Duodenal mucosa (tissue), 2 donors: ENCODE data around the gene ROBO1.

Source experiments
- H3K27ac ChIP-seq: one replicate; pipeline ENCODE4 v1.7.0; 2013; ENCODE audit warnings: low read depth, low read length
- H3K27me3 ChIP-seq, 2 donors: one replicate each; pipeline ENCODE4 v1.7.0; 2013; ENCODE audit warnings: low read length in 2 of 2, control low read depth in 1 of 2; ENCODE audit not compliant: insufficient read depth in 2 of 2, control insufficient read depth in 1 of 2
- H3K36me3 ChIP-seq, 2 donors: one replicate each; pipeline ENCODE4 v1.7.0; 2013; ENCODE audit warnings: low read length in 2 of 2, control low read depth in 1 of 2; ENCODE audit not compliant: insufficient read depth in 2 of 2, control insufficient read depth in 1 of 2
- H3K4me1 ChIP-seq, 2 donors: one replicate each; pipeline ENCODE4 v1.7.0; 2013; ENCODE audit warnings: low read length in 2 of 2, control low read depth in 1 of 2; ENCODE audit not compliant: insufficient read depth in 2 of 2, control insufficient read depth in 1 of 2
- H3K4me3 ChIP-seq, 2 donors: one replicate each; pipeline ENCODE4 v1.7.0; 2013; ENCODE audit warnings: low read length in 2 of 2, low read depth in 1 of 2
- H3K9ac ChIP-seq, 2 donors: one replicate each; pipeline ENCODE4 v1.7.0; 2013; ENCODE audit warnings: low read length in 2 of 2, low read depth in 1 of 2
- H3K9me3 ChIP-seq, 2 donors: one replicate each; pipeline ENCODE4 v1.7.0; 2013; ENCODE audit warnings: low read length in 2 of 2, control low read depth in 1 of 2; ENCODE audit not compliant: control insufficient read depth in 1 of 2

Gene ROBO1

DNA sequence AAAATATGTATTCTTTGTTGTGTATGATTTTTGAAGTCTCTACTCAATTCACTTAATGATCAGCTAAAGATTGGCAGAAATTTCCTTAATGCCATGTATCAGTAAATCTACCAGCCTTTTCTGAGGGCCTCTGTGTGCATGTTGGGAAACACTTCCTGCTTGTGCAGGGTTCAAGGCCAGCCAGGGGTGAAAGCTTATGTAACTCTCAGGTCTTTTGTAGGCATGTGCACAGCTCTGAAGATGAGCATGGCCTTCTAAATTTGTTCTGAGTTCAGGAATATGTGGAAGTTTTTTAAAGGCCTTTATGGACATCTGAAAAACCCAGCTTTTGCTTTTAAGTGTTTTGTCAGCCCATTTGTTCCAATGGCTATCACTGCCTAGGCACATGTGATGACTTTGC is 82.7 kb downstream of the ROBO1 start:
- no peak overlapping the region for H3K9ac ChIP-seq
- no peaks in the 10 kb centered on the region for H3K27me3 ChIP-seq
- H3K9me3 ChIP-seq = peaks cover 0 to 8% of the 10 kb centered on the region in 2 donors
- no peak overlapping the region for H3K4me3 ChIP-seq
- H3K36me3 ChIP-seq = no peaks in the 10 kb centered on the region
- H3K4me1 ChIP-seq = no peaks in the 10 kb centered on the region
- no peak overlapping the region for H3K27ac ChIP-seq

GRCh38 chr3:79684041-79684440 is 83.8 kb downstream of the ROBO1 start:
- H3K36me3 ChIP-seq = no peaks in the 10 kb centered on the region
- H3K4me3 ChIP-seq = no peak overlapping the region
- H3K9me3 ChIP-seq = peaks cover 0 to 8% of the 10 kb centered on the region in 2 donors
- H3K9ac ChIP-seq = no peak overlapping the region
- no peak overlapping the region for H3K27ac ChIP-seq
- H3K27me3 ChIP-seq = no peaks in the 10 kb centered on the region
- H3K4me1 ChIP-seq = no peaks in the 10 kb centered on the region

DNA sequence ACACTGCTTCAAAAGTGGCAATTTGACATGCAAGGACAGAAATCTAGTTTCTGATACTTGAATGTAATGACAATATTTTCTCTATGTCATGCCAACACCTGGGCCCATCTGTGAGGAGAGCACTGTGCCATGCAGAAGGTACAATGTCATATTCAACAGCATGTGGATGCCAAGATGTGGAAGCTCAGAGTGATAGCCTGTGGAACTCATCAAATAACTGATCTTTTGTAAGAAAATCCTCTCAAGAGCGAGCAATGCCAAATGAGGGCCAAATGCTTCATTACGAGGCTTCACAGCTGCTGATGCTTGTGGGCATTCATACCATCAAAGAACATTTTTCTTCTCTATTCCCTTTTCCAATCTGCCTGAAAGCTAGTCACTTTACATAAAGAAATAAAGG is 95.1 kb downstream of the ROBO1 start:
- H3K27ac ChIP-seq = no peak overlapping the region
- H3K27me3 ChIP-seq = no peaks in the 10 kb centered on the region
- no peak overlapping the region for H3K4me3 ChIP-seq
- H3K36me3 ChIP-seq = no peaks in the 10 kb centered on the region
- no peaks in the 10 kb centered on the region for H3K9me3 ChIP-seq
- H3K4me1 ChIP-seq = no peaks in the 10 kb centered on the region
- H3K9ac ChIP-seq = no peak overlapping the region

GRCh38 chr3:79672075-79672474 is 95.7 kb downstream of the ROBO1 start:
- no peaks in the 10 kb centered on the region for H3K9me3 ChIP-seq
- H3K27ac ChIP-seq = no peak overlapping the region
- H3K27me3 ChIP-seq = no peaks in the 10 kb centered on the region
- H3K4me1 ChIP-seq = no peaks in the 10 kb centered on the region
- no peaks in the 10 kb centered on the region for H3K36me3 ChIP-seq
- no peak overlapping the region for H3K4me3 ChIP-seq
- no peak overlapping the region for H3K9ac ChIP-seq

GRCh38 chr3:79670178-79670577 is 97.6 kb downstream of the ROBO1 start:
- Histone ChIP-seq H3K9me3 (no peaks in the 10 kb centered on the region), H3K27me3 (no peaks in the 10 kb centered on the region), H3K4me1 (no peaks in the 10 kb centered on the region), H3K36me3 (no peaks in the 10 kb centered on the region), H3K27ac (no peak overlapping the region), H3K4me3 (no peak overlapping the region), H3K9ac (no peak overlapping the region)

DNA sequence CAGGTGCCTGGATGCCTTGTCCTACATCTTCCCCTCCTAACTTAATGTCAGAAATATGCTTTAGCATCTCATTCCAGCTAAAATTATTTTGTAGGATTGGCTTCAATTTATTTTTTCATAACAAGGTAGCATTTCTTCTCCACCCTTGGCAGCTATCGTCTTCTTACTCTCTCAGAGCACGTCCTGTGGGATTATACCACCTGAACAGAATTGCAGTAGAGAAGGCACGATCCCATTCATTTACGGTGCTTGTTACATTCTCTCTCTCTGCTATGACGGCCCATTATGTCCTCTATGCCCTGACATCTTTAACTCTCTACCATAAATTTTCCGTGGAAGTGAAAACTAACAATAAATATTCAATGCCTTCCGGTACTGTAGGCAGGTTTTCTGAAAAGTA is 103.3 kb downstream of the ROBO1 start:
- Histone ChIP-seq H3K9ac (no peak overlapping the region), H3K27me3 (no peaks in the 10 kb centered on the region), H3K36me3 (no peaks in the 10 kb centered on the region)

GRCh38 chr3:79661896-79662295 is 105.9 kb downstream of the ROBO1 start:
- Histone ChIP-seq H3K36me3 (no peaks in the 10 kb centered on the region), H3K27me3 (no peaks in the 10 kb centered on the region), H3K4me1 (no peaks in the 10 kb centered on the region), H3K4me3 (no peak overlapping the region), H3K9me3 (no peaks in the 10 kb centered on the region), H3K9ac (no peak overlapping the region), H3K27ac (no peak overlapping the region)

More for the DNA sequence above, 103.3 kb downstream of the ROBO1 start:
- no peak overlapping the region for H3K4me3 ChIP-seq
- no peak overlapping the region for H3K27ac ChIP-seq
- H3K9me3 ChIP-seq = no peaks in the 10 kb centered on the region
- no peaks in the 10 kb centered on the region for H3K4me1 ChIP-seq

GRCh38 chr3:79657076-79657475 is 110.7 kb downstream of the ROBO1 start:
- Histone ChIP-seq H3K27me3 (no peaks in the 10 kb centered on the region), H3K36me3 (no peaks in the 10 kb centered on the region), H3K4me1 (no peaks in the 10 kb centered on the region), H3K9me3 (no peaks in the 10 kb centered on the region), H3K27ac (no peak overlapping the region), H3K9ac (no peak overlapping the region), H3K4me3 (no peak overlapping the region)

DNA sequence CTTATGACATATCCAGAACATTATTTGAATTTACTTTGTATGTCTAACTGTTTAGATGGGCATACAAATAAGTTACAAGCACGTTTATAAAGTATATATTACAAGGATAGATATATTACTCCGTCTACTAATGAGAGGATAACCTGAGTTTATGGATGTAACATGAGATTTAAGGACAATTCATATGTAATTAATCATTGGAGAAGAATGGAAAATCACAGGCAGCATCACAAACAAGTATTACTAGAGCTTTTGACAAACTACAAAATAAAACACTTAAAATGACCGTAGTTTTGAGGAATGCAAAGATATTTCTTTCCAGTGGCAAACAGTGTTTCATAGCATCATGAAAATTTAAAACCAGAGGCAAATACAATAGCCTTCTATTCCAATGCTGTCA is 113.8 kb downstream of the ROBO1 start:
- no peaks in the 10 kb centered on the region for H3K27me3 ChIP-seq
- no peak overlapping the region for H3K4me3 ChIP-seq
- no peak overlapping the region for H3K27ac ChIP-seq
- H3K4me1 ChIP-seq = no peaks in the 10 kb centered on the region
- H3K36me3 ChIP-seq = no peaks in the 10 kb centered on the region
- no peak overlapping the region for H3K9ac ChIP-seq
- H3K9me3 ChIP-seq = no peaks in the 10 kb centered on the region

GRCh38 chr3:79653266-79653830 is 114.5 kb downstream of the ROBO1 start:
- no peaks in the 10 kb centered on the region for H3K27me3 ChIP-seq
- H3K9me3 ChIP-seq = no peaks in the 10 kb centered on the region
- H3K4me1 ChIP-seq = no peaks in the 10 kb centered on the region
- no peak overlapping the region for H3K27ac ChIP-seq
- no peak overlapping the region for H3K4me3 ChIP-seq
- no peaks in the 10 kb centered on the region for H3K36me3 ChIP-seq
- H3K9ac ChIP-seq = no peak overlapping the region

DNA sequence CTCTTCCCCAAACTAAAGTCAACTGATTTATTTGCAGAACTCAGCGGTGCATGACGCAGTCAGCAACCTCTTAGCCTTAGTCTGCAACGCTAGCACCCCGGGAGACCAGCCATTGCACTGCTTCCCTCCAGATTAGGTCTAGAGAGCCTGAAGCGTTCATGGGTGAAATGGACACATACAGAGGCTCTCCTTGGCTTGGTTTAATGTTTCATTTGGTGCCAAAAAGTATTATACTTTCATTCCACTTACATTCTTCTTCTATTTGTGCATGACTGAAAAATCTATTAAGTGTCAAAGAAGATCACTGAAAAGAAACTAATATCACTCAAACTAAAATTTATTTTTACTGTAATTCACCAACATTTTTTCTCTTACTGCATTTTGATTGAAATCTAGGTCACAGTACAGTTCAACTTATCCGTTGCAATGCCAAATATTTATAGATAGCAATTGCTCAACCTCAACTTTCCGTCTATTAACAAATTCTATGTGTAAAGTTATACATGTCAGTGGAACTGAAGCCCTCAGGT is 116.2 kb downstream of the ROBO1 start:
- Histone ChIP-seq H3K36me3 (no peaks in the 10 kb centered on the region), H3K9me3 (no peaks in the 10 kb centered on the region), H3K27me3 (no peaks in the 10 kb centered on the region), H3K9ac (no peak overlapping the region), H3K4me1 (no peaks in the 10 kb centered on the region), H3K27ac (no peak overlapping the region), H3K4me3 (no peak overlapping the region)
